Measurements from ENCODE around the gene TXNL4A.

TXNL4A gene

DNA sequence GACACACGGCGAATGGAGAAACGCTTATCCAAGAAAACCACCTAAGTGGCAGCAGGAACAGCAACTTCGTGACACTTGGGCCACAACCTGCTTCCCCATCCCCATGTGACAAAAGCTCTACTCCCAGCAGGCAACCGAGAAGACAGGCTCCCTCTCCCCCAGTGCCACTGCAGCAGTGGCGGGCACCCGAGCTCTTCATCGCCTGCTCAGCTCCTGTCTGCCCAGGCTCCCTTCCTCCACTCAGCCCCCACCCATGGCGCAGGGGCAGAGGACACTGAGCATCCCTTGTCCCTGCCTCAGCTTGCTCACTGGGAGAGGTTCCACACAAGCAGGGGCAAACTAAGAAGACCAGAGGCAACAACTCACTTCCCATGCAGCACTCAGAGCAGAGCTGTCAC lies 59.8 kb downstream of the TXNL4A start:
- TF ChIP-seq POLR2AphosphoS5 (IDR thresholded peaks at IDR 0.05; ENCODE audit: low read depth, low read length): no peak
- TF ChIP-seq, protein P1, sequence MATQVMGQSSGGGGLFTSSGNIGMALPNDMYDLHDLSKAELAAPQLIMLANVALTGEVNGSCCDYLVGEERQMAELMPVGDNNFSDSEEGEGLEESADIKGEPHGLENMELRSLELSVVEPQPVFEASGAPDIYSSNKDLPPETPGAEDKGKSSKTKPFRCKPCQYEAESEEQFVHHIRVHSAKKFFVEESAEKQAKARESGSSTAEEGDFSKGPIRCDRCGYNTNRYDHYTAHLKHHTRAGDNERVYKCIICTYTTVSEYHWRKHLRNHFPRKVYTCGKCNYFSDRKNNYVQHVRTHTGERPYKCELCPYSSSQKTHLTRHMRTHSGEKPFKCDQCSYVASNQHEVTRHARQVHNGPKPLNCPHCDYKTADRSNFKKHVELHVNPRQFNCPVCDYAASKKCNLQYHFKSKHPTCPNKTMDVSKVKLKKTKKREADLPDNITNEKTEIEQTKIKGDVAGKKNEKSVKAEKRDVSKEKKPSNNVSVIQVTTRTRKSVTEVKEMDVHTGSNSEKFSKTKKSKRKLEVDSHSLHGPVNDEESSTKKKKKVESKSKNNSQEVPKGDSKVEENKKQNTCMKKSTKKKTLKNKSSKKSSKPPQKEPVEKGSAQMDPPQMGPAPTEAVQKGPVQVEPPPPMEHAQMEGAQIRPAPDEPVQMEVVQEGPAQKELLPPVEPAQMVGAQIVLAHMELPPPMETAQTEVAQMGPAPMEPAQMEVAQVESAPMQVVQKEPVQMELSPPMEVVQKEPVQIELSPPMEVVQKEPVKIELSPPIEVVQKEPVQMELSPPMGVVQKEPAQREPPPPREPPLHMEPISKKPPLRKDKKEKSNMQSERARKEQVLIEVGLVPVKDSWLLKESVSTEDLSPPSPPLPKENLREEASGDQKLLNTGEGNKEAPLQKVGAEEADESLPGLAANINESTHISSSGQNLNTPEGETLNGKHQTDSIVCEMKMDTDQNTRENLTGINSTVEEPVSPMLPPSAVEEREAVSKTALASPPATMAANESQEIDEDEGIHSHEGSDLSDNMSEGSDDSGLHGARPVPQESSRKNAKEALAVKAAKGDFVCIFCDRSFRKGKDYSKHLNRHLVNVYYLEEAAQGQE (IDR thresholded peaks at IDR 0.05; ENCODE audit: insufficient read depth in 1 of 2, low read depth in 2 of 2, low read length in 2 of 2): no peak
- no peak for TF ChIP-seq TAF1 (IDR thresholded peaks at IDR 0.05; ENCODE audit: borderline replicate concordance, insufficient read depth, low read length)

DNA sequence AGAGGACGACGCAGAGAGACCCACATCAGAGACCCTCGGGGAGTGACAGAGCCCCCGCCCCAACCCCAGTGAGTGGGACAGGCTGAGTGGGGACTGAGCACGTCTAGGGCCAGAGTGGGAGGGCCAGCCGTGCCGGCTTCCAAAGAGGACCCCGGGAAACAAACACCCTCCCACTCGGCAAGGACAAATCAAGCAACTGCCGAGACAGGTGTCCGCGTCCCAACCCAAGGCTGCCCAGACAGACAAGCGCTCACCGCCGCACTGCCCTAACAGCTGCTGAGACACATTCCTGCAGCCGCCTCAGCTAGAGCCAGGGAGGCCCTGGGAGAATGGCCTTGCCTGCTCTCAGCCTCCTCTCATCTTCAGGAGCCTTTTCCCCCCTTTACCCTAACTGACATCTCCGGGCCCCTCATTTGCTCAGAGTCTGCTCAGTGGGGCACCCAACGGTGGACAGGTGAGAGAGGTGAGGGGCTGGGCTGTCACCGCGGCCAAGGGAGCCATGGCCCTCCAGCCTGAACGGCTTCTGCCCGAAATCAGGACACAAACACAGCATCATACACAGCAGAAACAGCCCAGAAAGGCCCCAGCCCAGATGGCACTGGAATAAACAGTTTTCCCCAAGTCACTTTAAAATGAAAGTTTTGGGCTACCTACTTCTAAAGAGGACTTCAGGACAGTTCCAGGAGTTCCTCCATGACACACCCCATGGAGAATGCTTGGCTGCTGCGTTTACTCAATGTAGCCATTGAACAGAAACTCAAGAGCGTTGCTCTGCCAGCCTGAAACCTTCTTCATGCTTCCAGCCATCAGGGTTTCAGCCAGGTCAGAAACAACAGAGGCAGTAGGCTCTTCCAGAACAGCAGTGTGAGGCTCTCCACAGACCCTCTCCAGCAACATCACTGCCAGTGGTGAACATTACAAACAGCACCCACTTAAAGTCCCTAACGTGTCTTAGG lies 60.5 kb downstream of the TXNL4A start:
- no peak for TF ChIP-seq POLR2AphosphoS5 (IDR thresholded peaks at IDR 0.05; ENCODE audit: low read depth, low read length)
- no peak for TF ChIP-seq TAF1 (IDR thresholded peaks at IDR 0.05; ENCODE audit: borderline replicate concordance, insufficient read depth, low read length)

DNA sequence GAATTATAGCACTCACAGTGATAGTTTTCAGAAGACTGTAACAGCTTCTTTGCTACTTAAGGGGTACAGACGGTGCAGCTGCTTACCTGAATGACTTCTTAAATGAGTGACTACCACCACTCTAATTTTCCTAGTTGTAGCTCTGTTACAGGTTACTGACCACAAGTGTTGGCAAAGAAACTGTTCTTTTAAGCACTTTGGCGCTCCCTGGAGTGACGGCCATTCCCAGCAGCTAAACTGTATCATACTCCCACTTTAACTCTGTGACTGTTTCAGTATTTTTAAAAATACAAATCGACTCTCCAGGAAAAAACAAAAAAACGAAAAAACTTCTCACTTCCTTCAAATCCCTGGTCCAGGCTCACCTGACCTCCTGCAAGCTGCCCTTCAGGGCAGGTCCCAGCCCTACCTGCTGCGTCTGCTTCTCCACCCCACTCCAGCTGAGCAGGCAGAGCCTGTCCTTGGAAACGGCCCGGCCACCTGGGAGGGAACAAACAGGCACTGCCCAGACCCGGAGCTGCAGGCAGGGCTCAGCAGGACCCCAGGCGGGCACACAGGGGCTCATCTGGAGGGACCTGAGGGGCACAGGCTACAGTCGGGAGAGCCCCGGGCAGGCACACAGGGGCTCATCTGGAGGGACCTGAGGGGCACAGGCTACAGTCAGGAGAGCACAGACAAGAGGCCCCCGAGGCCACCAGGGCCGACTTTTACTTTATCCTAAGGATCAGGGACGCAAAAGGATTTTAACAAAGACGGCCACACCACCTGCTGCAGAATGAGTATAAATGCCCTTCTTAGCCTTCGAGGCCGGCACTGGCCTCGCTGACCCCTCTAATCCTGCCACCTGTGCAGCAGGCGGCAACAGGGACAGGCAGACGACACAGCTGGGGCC lies 61.4 kb downstream of the TXNL4A start:
- TF ChIP-seq SIN3A (IDR thresholded peaks at IDR 0.05; ENCODE audit: borderline replicate concordance, insufficient read depth, low read length) (no peak), POLR2AphosphoS5 (IDR thresholded peaks at IDR 0.05; ENCODE audit: low read depth, low read length) (no peak), FOXP2 (optimal IDR thresholded peaks at IDR 0.05; ENCODE audit: borderline replicate concordance, extremely low read depth, extremely low read length, insufficient read depth) (no peak), TAF1 (IDR thresholded peaks at IDR 0.05; ENCODE audit: borderline replicate concordance, insufficient read depth, low read length) (no peak)
- TF ChIP-seq, protein P1 (IDR thresholded peaks at IDR 0.05; ENCODE audit: insufficient read depth in 1 of 2, low read depth in 2 of 2, low read length in 2 of 2): no peak

DNA sequence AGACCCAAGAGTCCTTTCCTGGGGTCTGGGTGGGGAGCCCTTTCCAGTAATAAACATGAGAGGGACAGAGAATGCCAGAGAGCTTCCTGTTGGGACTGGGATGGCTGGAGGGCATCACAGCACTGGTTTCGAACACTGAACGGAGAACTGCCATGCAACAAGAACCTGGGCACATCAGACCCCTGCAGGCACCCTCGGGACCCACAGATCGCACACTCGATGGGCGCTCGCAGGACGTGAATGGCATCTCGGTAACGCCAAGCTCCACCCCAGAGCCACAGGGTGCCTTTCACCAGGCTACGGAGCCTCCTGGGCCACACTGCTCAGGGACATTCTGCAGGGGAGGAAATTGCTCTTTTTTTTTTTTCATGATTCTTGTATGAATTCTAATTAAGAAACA lies 62.1 kb downstream of the TXNL4A start:
- no peak for TF ChIP-seq POLR2AphosphoS5 (IDR thresholded peaks at IDR 0.05; ENCODE audit: low read depth, low read length)
- no peak for TF ChIP-seq TAF1 (IDR thresholded peaks at IDR 0.05; ENCODE audit: borderline replicate concordance, insufficient read depth, low read length)
- no peak for TF ChIP-seq SIN3A (IDR thresholded peaks at IDR 0.05; ENCODE audit: borderline replicate concordance, insufficient read depth, low read length)
- no peak for TF ChIP-seq FOXP2 (optimal IDR thresholded peaks at IDR 0.05; ENCODE audit: borderline replicate concordance, extremely low read depth, extremely low read length, insufficient read depth)
- TF ChIP-seq, protein P1 (IDR thresholded peaks at IDR 0.05; ENCODE audit: insufficient read depth in 1 of 2, low read depth in 2 of 2, low read length in 2 of 2): no peak

DNA sequence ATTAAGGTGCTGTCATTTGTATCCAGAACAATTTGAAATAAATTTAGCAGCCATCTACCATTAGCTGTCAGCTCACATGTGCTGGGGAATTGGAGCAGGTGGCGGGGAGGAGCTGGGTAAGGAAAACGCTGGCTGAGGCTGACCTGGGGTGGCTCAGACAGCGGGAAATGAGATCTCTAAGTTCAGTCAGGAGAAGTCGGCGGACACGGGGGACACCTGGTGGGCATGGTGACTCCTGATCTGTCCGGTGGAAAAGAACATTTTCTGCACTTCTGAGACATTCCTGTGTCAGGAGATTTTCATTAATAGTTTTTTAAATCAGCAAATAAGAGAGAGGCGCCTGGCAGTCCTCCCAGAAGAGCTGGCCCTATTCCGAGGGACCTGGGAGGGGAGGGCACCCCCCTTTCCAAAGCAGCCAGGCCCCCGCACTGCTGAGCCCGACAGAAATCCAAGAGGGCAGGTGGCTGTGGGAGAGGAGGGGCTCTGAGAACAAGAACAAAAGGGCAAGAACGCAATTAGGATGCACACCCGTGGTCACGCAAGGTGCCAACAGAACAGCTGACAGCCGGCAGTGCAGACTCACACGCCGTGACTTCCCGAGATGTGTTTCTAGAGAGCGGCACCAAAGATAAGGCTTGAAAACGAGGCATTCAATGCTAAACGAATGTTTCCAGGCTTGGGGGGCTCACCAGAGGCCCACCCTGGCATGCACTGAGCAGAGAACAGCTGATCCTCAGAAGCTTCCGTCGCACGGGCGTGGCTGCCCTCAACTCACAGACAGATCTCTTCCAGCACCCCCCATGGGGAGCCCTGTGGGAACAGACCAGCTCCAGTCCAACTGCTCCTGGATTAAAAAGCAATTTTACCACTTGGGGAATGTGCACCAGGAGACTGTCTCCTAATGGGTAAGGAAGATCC lies 63.3 kb downstream of the TXNL4A start:
- TF ChIP-seq, protein P1 (IDR thresholded peaks at IDR 0.05; ENCODE audit: insufficient read depth in 1 of 2, low read depth in 2 of 2, low read length in 2 of 2): no peak
- no peak for TF ChIP-seq POLR2AphosphoS5 (IDR thresholded peaks at IDR 0.05; ENCODE audit: low read depth, low read length)
- TF ChIP-seq SIN3A (IDR thresholded peaks at IDR 0.05; ENCODE audit: borderline replicate concordance, insufficient read depth, low read length): no peak
- TF ChIP-seq TAF1 (IDR thresholded peaks at IDR 0.05; ENCODE audit: borderline replicate concordance, insufficient read depth, low read length): no peak
- TF ChIP-seq FOXP2 (optimal IDR thresholded peaks at IDR 0.05; ENCODE audit: borderline replicate concordance, extremely low read depth, extremely low read length, insufficient read depth): no peak

All from PFSK-1 (cell line).